Testis (tissue), 2 donors: ENCODE results near the gene ZC3H4.

Experiments used
- CTCF ChIP-seq, 3 experiments: fragments of 450-650 bp in 2 of 3; fragments of 200-600 bp in 1 of 3; sonication (generic) in 1 of 3; IDR thresholded peaks; one replicate each; pipeline ENCODE4 v1.5.1; 2016 to 2019; ENCODE audit warnings: antibody characterized with exemption in 3 of 3, mild to moderate bottlenecking in 2 of 3, moderate library complexity in 1 of 3
- POLR2A ChIP-seq: fragments of 450-650 bp; IDR thresholded peaks from one replicate; pipeline ENCODE4 v1.6.1; 2017; ENCODE audit warnings: antibody characterized with exemption, mild to moderate bottlenecking, moderate library complexity

GRCh38 chr19:47098608-47099007 lies 15.0 kb downstream of the ZC3H4 start:
- TF ChIP-seq CTCF (IDR thresholded peaks at IDR 0.05) (no peak), POLR2A (no peak)
